ENCODE data around the gene PLP1.

GRCh38 chrX:103730147-103730795, 46.4 kb upstream of the PLP1 start:
- TF ChIP-seq NR3C1 (CRISPR knock-in tag; conservative IDR thresholded peaks at IDR 0.05; ENCODE audit: low read depth): no peak
- no peak for TF ChIP-seq JUN (CRISPR knock-in tag; IDR thresholded peaks at IDR 0.05)
- TF ChIP-seq TEAD1 (CRISPR knock-in tag; IDR thresholded peaks at IDR 0.05): no peak
- no peak for TF ChIP-seq ZSCAN18 (CRISPR knock-in tag; IDR thresholded peaks at IDR 0.05)
- no peak for TF ChIP-seq CTCF (IDR thresholded peaks at IDR 0.05)
- TF ChIP-seq MLX (CRISPR knock-in tag; IDR thresholded peaks at IDR 0.05): no peak

All from WTC11 (cell line).